Kidney (tissue), 14 donors: Measurements from ENCODE around the gene SYTL4. TPM values are rescaled to one million over a fixed set of nuclear protein-coding genes. Genes with fewer than 3 reads are reported as not detected.
"Not testable (repeated sequence)": the region's sequence is repeated elsewhere in the genome, so short reads cannot be mapped to it uniquely, and the experiment has no call there.

Experiments used
- DNase-seq, 5 donors: peaks; one replicate each; pipeline ENCODE4 v3.0.0-alpha.2; 2013 to 2020
- FAIRE-seq: peaks from 2 replicates; lab custom pipeline; 2012; peaks lifted over from hg19 to GRCh38; lab: Jason Lieb, UNC
- H3K27ac ChIP-seq, 2 donors: one replicate each; pipeline ENCODE4 v1.7.0; 2013; ENCODE audit warnings: low read depth in 2 of 2, low read length in 2 of 2, inconsistent platforms in 1 of 2
- H3K27me3 ChIP-seq: one replicate; pipeline ENCODE4 v1.7.1; 2013; ENCODE audit warnings: low read length, inconsistent platforms; ENCODE audit not compliant: control insufficient read depth, insufficient read depth
- H3K36me3 ChIP-seq, 3 donors: one replicate each; pipeline versions ENCODE4 v1.7.0 to v1.7.1; 2013; ENCODE audit warnings: low read length in 3 of 3, control low read depth in 1 of 3, inconsistent platforms in 1 of 3; ENCODE audit not compliant: insufficient read depth in 3 of 3, control insufficient read depth in 2 of 3
- H3K4me1 ChIP-seq, 3 donors: one replicate each; pipeline versions ENCODE4 v1.7.0 to v1.7.1; 2013; ENCODE audit warnings: low read length in 3 of 3, inconsistent platforms in 1 of 3, low read depth in 1 of 3; ENCODE audit not compliant: control insufficient read depth in 2 of 3, insufficient read depth in 2 of 3
- H3K4me3 ChIP-seq, 3 donors: one replicate each; pipeline versions ENCODE4 v1.7.0 to v1.8.1; 2013; ENCODE audit warnings: low read length in 3 of 3, control low read depth in 1 of 3, inconsistent platforms in 1 of 3
- H3K9ac ChIP-seq, 3 donors: one replicate each; pipeline versions ENCODE4 v1.7.0 to v1.7.1; 2013; ENCODE audit warnings: low read length in 3 of 3, control low read depth in 1 of 3, inconsistent platforms in 1 of 3
- H3K9me3 ChIP-seq, 3 donors: one replicate each; pipeline versions ENCODE4 v1.7.0 to v1.7.1; 2013; ENCODE audit warnings: low read length in 3 of 3, control low read depth in 1 of 3, inconsistent platforms in 1 of 3; ENCODE audit not compliant: control insufficient read depth in 2 of 3, insufficient read depth in 1 of 3
- CTCF ChIP-seq: IDR thresholded peaks from 3 replicates; pipeline ENCODE4 v1.5.1; 2012; ENCODE audit warnings: mild to moderate bottlenecking, moderate library complexity, borderline replicate concordance; ENCODE audit not compliant: insufficient read depth; ENCODE audit errors: extremely low read depth
- intact Hi-C: fragments of 100-400 bp; cut with DNase I; formaldehyde crosslinking; loops from one replicate; pipeline ENCODE4 v1.11.1; 2022
- polyA plus RNA-seq: library from polyadenylated mRNA; stranded (reverse); fragments of 350-450 nt; fragmentation: Illumina TruSeq; extraction: RNeasy Lipid Tissue Mini Kit (QIAGEN cat#74804); gene quantifications from one replicate; pipeline ENCODE4 v1.2.3, GENCODE V29; 2014; ENCODE audit warnings: low read depth, low replicate concordance; ENCODE audit not compliant: insufficient read depth
- total RNA-seq: library from RNA; stranded (reverse); fragmentation: NEBNext Ultra II Directional; extraction: Animal tissue kit (Norgen Biotek cat#: 25700); gene quantifications from one replicate; pipeline ENCODE4 v1.2.1, GENCODE V29; 2021
- donor health status: control.
- donor health status: control.
- donor health status: control.
- donor health status: control.
- donor health status: control.
- donor health status: DM: yes; HTN: yes; CAD: no.
- donor health status: Normal renal cell carcinoma (clear cell type).

SYTL4 gene
- total and polyA plus RNA-seq, 2 donors from 2014 or later, result 10.4 to 13.3 TPM

DNA sequence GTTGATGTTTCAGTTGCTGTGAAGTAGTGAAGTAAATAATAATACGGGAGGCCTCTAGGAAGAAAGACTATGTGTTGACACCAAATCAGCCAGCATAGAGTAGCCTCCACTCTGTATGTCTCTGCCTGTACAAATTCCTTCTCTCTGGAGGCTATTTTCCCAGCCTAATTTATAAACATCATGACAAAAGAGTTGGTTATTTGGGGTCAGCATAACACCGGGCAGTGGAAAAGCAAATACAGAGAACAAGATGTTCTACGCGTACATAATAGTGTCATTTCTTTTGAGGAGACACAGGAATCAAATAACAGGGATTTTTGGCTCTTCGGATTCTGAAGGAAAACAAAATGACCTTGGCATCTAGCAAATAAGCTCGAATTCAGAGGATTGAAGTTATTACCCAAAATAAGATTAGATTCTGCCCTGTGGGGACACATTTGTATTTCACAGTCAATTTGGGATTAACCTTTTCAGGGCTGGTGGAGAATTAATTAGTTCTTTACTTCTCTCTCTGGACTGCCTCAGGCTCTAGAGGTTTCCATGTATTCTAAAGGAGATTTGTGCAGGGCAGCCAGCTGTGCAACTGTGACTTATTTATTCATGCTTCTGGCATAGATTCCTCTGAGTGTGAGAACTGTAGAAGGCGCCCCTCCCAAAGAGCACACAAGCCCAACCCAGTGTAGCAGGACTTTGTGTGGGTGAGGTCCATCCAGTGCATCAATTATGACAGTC is 14.1 kb upstream of the SYTL4 start:
- Histone ChIP-seq H3K4me3 (no peak overlapping the region), H3K9me3 (no peaks in the 10 kb centered on the region), H3K27me3 (no peaks in the 10 kb centered on the region), H3K9ac (no peak overlapping the region), H3K27ac (no peak overlapping the region), H3K36me3 (no peaks in the 10 kb centered on the region), H3K4me1 (no peaks in the 10 kb centered on the region)
- peak in 4 of 5 donors; percentile 15 to 61 (median 46) for DNase-seq
- FAIRE-seq, result no peak
- intact Hi-C loops, result no loop called here
- no peak for TF ChIP-seq CTCF

GRCh38 chrX:100745205-100745604 is 13.3 kb upstream of the SYTL4 start:
- Histone ChIP-seq H3K27me3 (no peaks in the 10 kb centered on the region), H3K9me3 (no peaks in the 10 kb centered on the region), H3K4me3 (no peak overlapping the region), H3K27ac (no peak overlapping the region), H3K4me1 (no peaks in the 10 kb centered on the region), H3K36me3 (no peaks in the 10 kb centered on the region), H3K9ac (no peak overlapping the region)
- DNase-seq (no peak), FAIRE-seq (no peak)
- TF ChIP-seq CTCF, result no peak
- intact Hi-C loops, result no loop called here

DNA sequence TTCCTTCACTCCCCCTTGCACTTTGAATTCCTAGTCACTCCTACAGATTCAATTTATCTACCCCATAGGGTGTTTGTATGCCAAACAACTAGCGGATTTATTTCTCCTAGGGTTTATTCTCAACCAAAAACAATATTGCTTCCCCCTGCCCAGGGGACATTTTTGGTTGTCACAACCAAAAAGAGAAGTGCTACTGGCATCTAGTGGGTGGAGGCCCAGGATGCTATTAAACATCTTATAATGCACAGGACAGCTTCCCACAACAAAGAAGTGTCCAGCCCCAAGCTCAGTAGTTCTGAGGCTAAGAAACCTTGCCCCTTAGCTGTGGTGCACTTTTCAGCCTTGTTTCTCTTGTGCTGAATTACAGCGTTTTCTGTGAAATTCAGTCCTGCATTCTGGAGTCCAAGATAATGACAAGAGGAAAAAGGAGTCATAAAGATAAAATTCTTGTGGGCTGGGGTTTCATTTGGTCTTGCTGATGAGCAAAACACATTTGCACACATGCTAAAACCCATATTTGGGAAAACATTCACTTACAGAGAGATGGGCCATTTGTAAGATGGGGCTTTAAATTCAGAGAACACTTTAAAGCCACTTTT is 11.2 kb upstream of the SYTL4 start:
- no peaks in the 10 kb centered on the region for H3K36me3 ChIP-seq
- peak in 1 of 5 donors; percentile 49 for DNase-seq
- FAIRE-seq, result no peak
- H3K27me3 ChIP-seq, result no peaks in the 10 kb centered on the region
- H3K27ac ChIP-seq, result no peak overlapping the region
- no peak overlapping the region for H3K4me3 ChIP-seq
- TF ChIP-seq CTCF, result no peak
- no peaks in the 10 kb centered on the region for H3K4me1 ChIP-seq
- intact Hi-C loops, result no loop called here
- no peak overlapping the region for H3K9ac ChIP-seq
- no peaks in the 10 kb centered on the region for H3K9me3 ChIP-seq

DNA sequence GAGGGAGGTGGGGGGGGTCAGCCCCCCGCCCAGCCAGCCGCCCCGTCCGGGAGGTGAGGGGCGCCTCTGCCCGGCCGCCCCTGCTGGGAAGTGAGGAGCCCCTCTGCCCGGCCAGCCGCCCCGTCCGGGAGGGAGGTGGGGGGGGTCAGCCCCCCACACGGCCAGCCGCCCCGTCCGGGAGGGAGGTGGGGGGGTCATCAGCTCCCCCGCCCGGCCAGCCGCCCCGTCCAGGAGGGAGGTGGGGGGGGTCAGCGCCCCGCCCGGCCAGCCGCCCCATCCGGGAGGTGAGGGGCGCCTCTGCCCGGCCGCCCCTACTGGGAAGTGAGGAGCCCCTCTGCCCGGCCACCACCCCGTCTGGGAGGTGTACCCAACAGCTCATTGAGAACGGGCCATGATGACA is 7.9 kb downstream of the SYTL4 start:
- not testable (repeated sequence) for DNase-seq

More for the DNA sequence above, 7.9 kb downstream of the SYTL4 start:
- H3K9ac ChIP-seq, H3K27me3 ChIP-seq, H3K36me3 ChIP-seq, H3K4me1 ChIP-seq, H3K27ac ChIP-seq, H3K4me3 ChIP-seq, FAIRE-seq, H3K9me3 ChIP-seq, intact Hi-C loops: not testable (repeated sequence)
